H9 (cell line): ENCODE measurements around the gene C1orf56. TPM values are rescaled to one million over a fixed set of nuclear protein-coding genes. Genes with fewer than 3 reads are reported as not detected.

Experiments used
- DNase-seq: peaks from one replicate; pipeline ENCODE4 v3.0.0-alpha.2; 2017
- H2AFZ ChIP-seq: one replicate; pipeline ENCODE4 v1.6.1; 2013; ENCODE audit warnings: mild to moderate bottlenecking, low read length, control low read depth, moderate library complexity
- H2AK5ac ChIP-seq: 2 replicates; pipeline ENCODE4 v1.6.1; 2013; ENCODE audit warnings: low read length, control low read depth, mixed read lengths; ENCODE audit not compliant: insufficient read length
- H2BK120ac ChIP-seq: one replicate; pipeline ENCODE4 v1.6.1; 2013; ENCODE audit warnings: low read depth, mild to moderate bottlenecking, low read length, control low read depth, inconsistent platforms; ENCODE audit not compliant: poor library complexity, severe bottlenecking
- H2BK12ac ChIP-seq: 2 replicates; pipeline ENCODE4 v1.6.1; 2013; ENCODE audit warnings: low read length, control low read depth, mixed read lengths, low read depth; ENCODE audit not compliant: insufficient read length
- H2BK15ac ChIP-seq: 2 replicates; pipeline ENCODE4 v1.6.1; 2013; ENCODE audit warnings: low read depth, low read length, control low read depth
- H2BK20ac ChIP-seq: one replicate; pipeline ENCODE4 v1.6.1; 2013; ENCODE audit warnings: low read depth, mild to moderate bottlenecking, low read length, control low read depth, inconsistent platforms; ENCODE audit not compliant: poor library complexity, severe bottlenecking
- H2BK5ac ChIP-seq: 2 replicates; pipeline ENCODE4 v1.6.1; 2013; ENCODE audit warnings: low read length, control low read depth, mixed read lengths; ENCODE audit not compliant: insufficient read length
- H3K14ac ChIP-seq: 2 replicates; pipeline ENCODE4 v1.6.1; 2013; ENCODE audit warnings: low read length, control low read depth; ENCODE audit not compliant: insufficient read depth
- H3K18ac ChIP-seq: 2 replicates; pipeline ENCODE4 v1.6.1; 2013; ENCODE audit warnings: low read depth, mild to moderate bottlenecking, mixed read lengths, low read length, control low read depth; ENCODE audit not compliant: insufficient read length
- H3K23ac ChIP-seq: 2 replicates; pipeline ENCODE4 v1.6.1; 2013; ENCODE audit warnings: low read length, control low read depth, mixed read lengths, low read depth; ENCODE audit not compliant: insufficient read length
- H3K23me2 ChIP-seq: 2 replicates; pipeline ENCODE4 v1.6.1; 2013; ENCODE audit warnings: low read depth, mild to moderate bottlenecking, mixed read lengths, low read length, control low read depth; ENCODE audit not compliant: insufficient read length, poor library complexity, severe bottlenecking
- H3K27ac ChIP-seq: 2 replicates; pipeline ENCODE4 v1.5.1; 2013; ENCODE audit warnings: low read length, control low read depth, mixed read lengths, low read depth; ENCODE audit not compliant: insufficient read length
- H3K27me3 ChIP-seq: 2 replicates; pipeline ENCODE4 v1.6.1; 2013; ENCODE audit warnings: low read length, control low read depth, inconsistent platforms; ENCODE audit not compliant: insufficient read depth
- H3K4ac ChIP-seq: 2 replicates; pipeline ENCODE4 v1.6.1; 2013; ENCODE audit warnings: low read depth, mild to moderate bottlenecking, control low read depth, inconsistent platforms, low read length, moderate library complexity
- H3K4me1 ChIP-seq: 2 replicates; pipeline ENCODE4 v1.6.1; 2013; ENCODE audit warnings: low read length, control low read depth, inconsistent platforms; ENCODE audit not compliant: insufficient read depth
- H3K4me2 ChIP-seq: 2 replicates; pipeline ENCODE4 v1.6.1; 2013; ENCODE audit warnings: low read length, control low read depth, mixed read lengths; ENCODE audit not compliant: insufficient read length, insufficient read depth
- H3K56ac ChIP-seq: 2 replicates; pipeline ENCODE4 v1.6.1; 2013; ENCODE audit warnings: low read depth, mild to moderate bottlenecking, mixed read lengths, low read length, control low read depth; ENCODE audit not compliant: insufficient read length
- H3K79me1 ChIP-seq: 2 replicates; pipeline ENCODE4 v1.6.1; 2013; ENCODE audit warnings: low read depth, mild to moderate bottlenecking, moderate library complexity, low read length, control low read depth, inconsistent platforms; ENCODE audit not compliant: insufficient read depth, poor library complexity, severe bottlenecking
- H3K79me2 ChIP-seq: 2 replicates; pipeline ENCODE4 v1.6.1; 2013; ENCODE audit warnings: low read length, control low read depth, inconsistent platforms; ENCODE audit not compliant: insufficient read depth
- H3K9ac ChIP-seq: 2 replicates; pipeline ENCODE4 v1.6.1; 2013; ENCODE audit warnings: low read length, control low read depth, mixed read lengths; ENCODE audit not compliant: insufficient read length; ENCODE audit errors: extremely low read depth
- H3K9me3 ChIP-seq: one replicate; pipeline ENCODE4 v1.6.1; 2013; ENCODE audit warnings: low read depth, low read length, inconsistent platforms; ENCODE audit not compliant: control insufficient read depth
- H3T11ph ChIP-seq: one replicate; pipeline ENCODE4 v1.6.1; 2013; ENCODE audit warnings: mild to moderate bottlenecking, low read length, control low read depth, inconsistent platforms
- H4K20me1 ChIP-seq: one replicate; pipeline ENCODE4 v1.6.1; 2013; ENCODE audit not compliant: control insufficient read depth, insufficient read length, insufficient read depth
- H4K5ac ChIP-seq: 2 replicates; pipeline ENCODE4 v1.6.1; 2013; ENCODE audit warnings: low read depth, mild to moderate bottlenecking, mixed read lengths, low read length, control low read depth; ENCODE audit not compliant: insufficient read length
- H4K8ac ChIP-seq: replicated peaks from 2 replicates; pipeline ENCODE4 v1.6.1; 2013; ENCODE audit warnings: low read length, control low read depth, mixed read lengths, low read depth; ENCODE audit not compliant: insufficient read length
- H4K91ac ChIP-seq: 2 replicates; pipeline ENCODE4 v1.6.1; 2013; ENCODE audit warnings: low read depth, mild to moderate bottlenecking, moderate library complexity, mixed read lengths, low read length, control low read depth; ENCODE audit not compliant: insufficient read length
- H3K27ac Mint-ChIP-seq, 3 experiments: 2 replicates in 2 of 3; 3 replicates in 1 of 3; pipeline ENCODE4 v1.8.0; 2020 to 2021; ENCODE audit warnings: mixed read lengths in 3 of 3, mild to moderate bottlenecking in 1 of 3, moderate library complexity in 1 of 3
- H3K27me3 Mint-ChIP-seq: 2 replicates; pipeline ENCODE4 v1.8.0; 2021; ENCODE audit warnings: low read depth, mild to moderate bottlenecking, moderate library complexity, mixed read lengths
- H3K36me3 Mint-ChIP-seq, 3 experiments: 2 replicates in 2 of 3; 3 replicates in 1 of 3; pipeline ENCODE4 v1.8.0; 2020 to 2021; ENCODE audit warnings: low read depth in 3 of 3, mixed read lengths in 3 of 3; ENCODE audit not compliant: insufficient read depth in 1 of 3
- H3K4me1 Mint-ChIP-seq, 2 experiments: 2 replicates each; pipeline ENCODE4 v1.8.0; 2020; ENCODE audit warnings: mixed read lengths in 2 of 2
- H3K4me3 Mint-ChIP-seq, 2 experiments: 2 replicates in 1 of 2; 3 replicates in 1 of 2; pipeline ENCODE4 v1.8.0; 2020 to 2021; ENCODE audit warnings: mild to moderate bottlenecking in 2 of 2, mixed read lengths in 2 of 2, moderate library complexity in 1 of 2
- H3K9me3 Mint-ChIP-seq, 2 experiments: 2 replicates in 1 of 2; 3 replicates in 1 of 2; pipeline ENCODE4 v1.8.0; 2020; ENCODE audit warnings: mild to moderate bottlenecking in 2 of 2, mixed read lengths in 2 of 2, moderate library complexity in 1 of 2
- CTCF ChIP-seq: fragments of 200-600 bp; sonication (generic); conservative IDR thresholded peaks from 3 replicates; pipeline ENCODE4 v1.8.0; 2021; ENCODE audit warnings: antibody characterized with exemption, mild to moderate bottlenecking
- WGBS: extraction: QIAGEN DNeasy Blood & Tissue Kit; methylation state at CpG from one replicate; pipeline ENCODE4 v1.1.7; 2013; ENCODE audit warnings: missing lambda C conversion rate, low lambda C conversion rate, mixed read lengths; ENCODE audit not compliant: insufficient read length; ENCODE audit errors: extremely low coverage; 5-methylcytosine and 5-hydroxymethylcytosine counted together
- total RNA-seq: library from RNA; stranded (reverse); gene quantifications from 2 replicates; pipeline ENCODE4 v1.2.1, GENCODE V29; 2021

The C1orf56 gene
- total RNA-seq, 1 experiment from 2014 or later = 4.8 TPM

GRCh38 chr1:150997949-150998348, 49.6 kb upstream of the C1orf56 start:
- Histone ChIP-seq H2BK12ac (no peak overlapping the region), H2BK15ac (no peak overlapping the region), H4K8ac (no peak overlapping the region), H3K9me3 (no peaks in the 10 kb centered on the region), H3K4ac (no peak overlapping the region), H3K27me3 (no peaks in the 10 kb centered on the region), H3K9ac (no peak overlapping the region), H3K27ac (no peak overlapping the region), H2BK20ac (no peak overlapping the region), H4K20me1 (no peaks in the 10 kb centered on the region), H3K79me2 (no peaks in the 10 kb centered on the region), H2BK5ac (no peak overlapping the region), H3K23me2 (no peaks in the 10 kb centered on the region), H3K23ac (no peak overlapping the region), H2AK5ac (no peak overlapping the region), H2AFZ (no peak overlapping the region), H3K56ac (no peak overlapping the region), H3K4me2 (no peak overlapping the region), H2BK120ac (no peak overlapping the region), H3T11ph (no peak overlapping the region), H3K18ac (no peak overlapping the region), H3K79me1 (no peaks in the 10 kb centered on the region), H4K91ac (no peak overlapping the region), H3K4me1 (peaks cover 3% of the 10 kb centered on the region; the same call in 1 of the 2 replicates), H3K14ac (no peak overlapping the region), H4K5ac (no peak overlapping the region)
- Mint-ChIP-seq H3K4me3 (no peak overlapping the region), H3K27me3 (no peaks in the 10 kb centered on the region), H3K27ac (peak overlapping the region in 2 of 3 experiments; percentile 27 to 61; a peak in 2 of 7 replicates), H3K9me3 (no peaks in the 10 kb centered on the region), H3K36me3 (peaks cover 0 to 10% (median 5%) of the 10 kb centered on the region in 3 experiments; a peak in 3 of 7 replicates), H3K4me1 (peaks cover 5 to 8% of the 10 kb centered on the region in 2 experiments)
- no CpG with 5 or more reads among the region's 5 CpGs for WGBS
- TF ChIP-seq CTCF = no peak
- no peak for DNase-seq
